Coronary artery (tissue), 2 donors: ENCODE results near the gene CFL1.

Experiments
- DNase-seq: peaks from one replicate; pipeline ENCODE4 v3.0.0-alpha.2; 2017; ENCODE audit warnings: low spot score
- H3K27ac ChIP-seq, 2 donors: fragments of 200-600 bp; sonication (generic); one replicate each; pipeline ENCODE4 v1.5.1; 2016 to 2019
- H3K4me3 ChIP-seq: fragments of 200-600 bp; sonication (generic); 2 replicates; pipeline ENCODE4 v1.5.1; 2016; ENCODE audit warnings: mild to moderate bottlenecking, moderate library complexity
- TF ChIP-seq, protein P1 (sequence below): fragments of 200-600 bp; sonication (generic); IDR thresholded peaks from one replicate; pipeline ENCODE4 v1.5.1; 2019; ENCODE audit warnings: antibody characterized with exemption

CFL1 gene

GRCh38 chr11:65854161-65854592, 3.8 kb downstream of the CFL1 start:
- TF ChIP-seq, protein P1, sequence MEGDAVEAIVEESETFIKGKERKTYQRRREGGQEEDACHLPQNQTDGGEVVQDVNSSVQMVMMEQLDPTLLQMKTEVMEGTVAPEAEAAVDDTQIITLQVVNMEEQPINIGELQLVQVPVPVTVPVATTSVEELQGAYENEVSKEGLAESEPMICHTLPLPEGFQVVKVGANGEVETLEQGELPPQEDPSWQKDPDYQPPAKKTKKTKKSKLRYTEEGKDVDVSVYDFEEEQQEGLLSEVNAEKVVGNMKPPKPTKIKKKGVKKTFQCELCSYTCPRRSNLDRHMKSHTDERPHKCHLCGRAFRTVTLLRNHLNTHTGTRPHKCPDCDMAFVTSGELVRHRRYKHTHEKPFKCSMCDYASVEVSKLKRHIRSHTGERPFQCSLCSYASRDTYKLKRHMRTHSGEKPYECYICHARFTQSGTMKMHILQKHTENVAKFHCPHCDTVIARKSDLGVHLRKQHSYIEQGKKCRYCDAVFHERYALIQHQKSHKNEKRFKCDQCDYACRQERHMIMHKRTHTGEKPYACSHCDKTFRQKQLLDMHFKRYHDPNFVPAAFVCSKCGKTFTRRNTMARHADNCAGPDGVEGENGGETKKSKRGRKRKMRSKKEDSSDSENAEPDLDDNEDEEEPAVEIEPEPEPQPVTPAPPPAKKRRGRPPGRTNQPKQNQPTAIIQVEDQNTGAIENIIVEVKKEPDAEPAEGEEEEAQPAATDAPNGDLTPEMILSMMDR: no peak
- no peak overlapping the region for H3K4me3 ChIP-seq
- no peak for DNase-seq
- H3K27ac ChIP-seq: no peak overlapping the region

- TF ChIP-seq, protein P1: no peak
- no peak for DNase-seq
- Histone ChIP-seq H3K27ac (no peak overlapping the region), H3K4me3 (no peak overlapping the region)
These were observed 4.6 kb downstream of the CFL1 start for GRCh38 chr11:65853246-65853979.

- H3K4me3 ChIP-seq: no peak overlapping the region
- TF ChIP-seq, protein P1: no peak
- no peak overlapping the region for H3K27ac ChIP-seq
- DNase-seq: no peak
These were observed 5.3 kb downstream of the CFL1 start for GRCh38 chr11:65852508-65853245.

DNA sequence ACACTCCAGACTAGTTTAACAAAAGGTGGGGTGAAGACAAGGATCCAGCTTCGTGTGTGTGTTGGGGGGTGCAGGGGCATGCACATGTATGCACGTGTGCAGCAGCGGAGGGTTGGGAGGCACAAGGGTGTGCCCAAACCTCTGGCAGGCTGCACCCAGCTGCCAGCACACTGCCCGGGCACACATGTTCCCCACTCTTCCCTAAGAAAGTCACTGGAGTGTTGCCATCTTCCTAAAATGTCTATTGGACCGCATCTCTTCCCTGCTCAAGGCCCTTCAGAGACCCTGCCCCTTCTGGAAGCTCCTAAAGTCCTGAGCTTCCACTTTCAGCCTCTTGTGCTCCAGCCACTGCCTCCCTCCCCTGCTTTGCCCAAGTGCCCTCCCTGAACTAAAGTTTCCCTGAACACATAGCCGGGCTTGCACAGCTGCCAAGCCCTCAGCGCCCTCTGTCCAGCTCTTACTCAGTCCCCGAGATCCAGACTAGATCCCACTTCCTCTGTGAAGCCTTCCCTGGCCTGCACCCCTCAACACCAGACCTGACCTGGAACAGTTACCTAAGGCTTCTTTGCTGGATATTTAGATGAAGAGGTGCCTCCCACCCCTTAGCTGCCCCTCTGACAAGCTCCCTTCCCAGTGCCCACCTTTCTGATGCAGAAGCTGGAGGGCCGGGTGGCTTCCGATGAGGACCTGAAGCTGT, 6.0 kb downstream of the CFL1 start:
- Histone ChIP-seq H3K27ac (no peak overlapping the region), H3K4me3 (no peak overlapping the region)
- DNase-seq: no peak
- TF ChIP-seq, protein P1: no peak

DNA sequence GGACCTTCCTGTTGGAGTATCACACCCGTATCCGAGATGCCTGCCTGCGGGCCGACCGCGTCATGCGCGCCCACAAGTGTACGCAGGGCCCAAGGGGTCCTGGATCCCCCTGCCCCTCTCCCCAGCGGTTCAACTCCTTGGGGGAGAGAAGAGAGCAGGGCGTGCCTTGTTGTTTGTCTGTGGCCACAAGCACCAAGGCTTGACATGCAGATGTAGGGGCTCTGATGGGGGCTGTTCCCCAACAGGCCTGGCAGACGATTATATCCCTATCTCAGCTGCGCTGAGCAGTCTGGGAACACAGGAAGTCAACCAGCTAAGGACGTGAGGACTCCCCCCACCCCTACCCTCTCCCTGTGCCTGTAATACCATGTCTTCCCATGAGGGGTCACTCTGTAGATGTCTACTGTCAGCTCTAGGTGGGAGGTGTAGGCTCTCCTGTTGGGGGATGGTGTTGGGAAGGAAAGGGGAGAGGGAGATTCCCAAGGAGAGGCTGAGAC, 6.8 kb downstream of the CFL1 start:
- no peak for DNase-seq
- TF ChIP-seq, protein P1: no peak
- no peak overlapping the region for H3K27ac ChIP-seq
- no peak overlapping the region for H3K4me3 ChIP-seq

DNA sequence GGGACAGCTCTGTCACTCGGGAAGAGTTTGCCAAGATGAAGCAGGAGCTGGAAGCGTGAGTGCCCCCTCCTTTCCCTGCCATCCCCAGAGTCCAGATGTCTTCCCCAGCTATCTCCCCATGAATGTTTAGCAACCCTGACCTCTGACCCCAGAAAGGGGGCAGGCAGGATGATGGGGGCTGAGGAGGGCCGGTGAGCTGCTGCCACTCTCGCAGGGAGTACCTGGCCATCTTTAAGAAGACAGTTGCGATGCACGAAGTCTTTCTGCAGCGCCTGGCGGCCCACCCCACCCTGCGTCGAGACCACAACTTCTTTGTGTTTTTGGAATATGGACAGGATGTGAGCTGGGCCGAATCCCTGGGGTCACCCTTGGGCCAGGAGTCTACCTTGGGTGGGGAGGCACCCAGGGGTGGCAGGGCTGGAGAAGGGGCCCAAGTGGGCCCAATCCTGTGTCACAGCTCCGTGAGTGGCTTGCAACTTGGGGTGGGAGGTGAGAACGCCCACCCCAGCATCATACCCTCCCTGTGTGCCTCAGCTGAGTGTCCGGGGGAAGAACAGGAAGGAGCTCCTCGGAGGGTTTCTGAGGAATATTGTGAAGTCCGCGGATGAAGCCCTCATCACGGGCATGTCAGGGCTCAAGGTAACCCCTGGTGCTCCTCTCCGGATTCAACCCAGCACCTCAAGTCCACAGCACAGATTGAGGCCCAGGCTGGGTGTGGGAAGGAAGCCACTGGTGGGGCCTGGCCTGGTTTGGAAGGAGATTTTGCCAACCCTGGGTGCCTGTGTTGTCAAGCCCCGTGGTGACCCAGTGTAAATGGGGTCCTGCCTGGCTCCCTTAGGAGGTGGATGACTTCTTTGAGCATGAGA, 7.5 kb downstream of the CFL1 start:
- DNase-seq: no peak
- no peak overlapping the region for H3K27ac ChIP-seq
- H3K4me3 ChIP-seq: no peak overlapping the region
- TF ChIP-seq, protein P1: no peak
